Dermis microvascular lymphatic vessel endothelial cell (primary cell): ENCODE measurements around the gene PCDHGA5. TPM values are rescaled to one million over a fixed set of nuclear protein-coding genes. Genes with fewer than 3 reads are reported as not detected.
"Not testable (repeated sequence)": the region's sequence is repeated elsewhere in the genome, so short reads cannot be mapped to it uniquely, and the experiment has no call there.

Experiments used
- DNase-seq, 2 donors: peaks; one replicate each; pipeline versions ENCODE4 v3.0.0 to v3.0.0-alpha.2; 2010; ENCODE audit warnings: low read depth in 2 of 2
- total RNA-seq: library from RNA; depleted of rRNA; stranded (reverse); fragments of >200 nt; gene quantifications from 2 replicates; pipeline ENCODE4 v1.2.1, GENCODE V29; 2014

Gene PCDHGA5
- total RNA-seq, 1 donor from 2014 or later, result 0.26 TPM

GRCh38 chr5:141414548-141415274 lies 50.7 kb downstream of the PCDHGA5 start:
- DNase-seq, result not testable (repeated sequence)

- DNase-seq, result not testable (repeated sequence)
Measured at GRCh38 chr5:141415275-141415618, 51.3 kb downstream of the PCDHGA5 start.

Other genes starting within 250 kb of the PCDHGA5 start
- gene PCDHB4, start 242.3 kb upstream of the PCDHGA5 start, total RNA-seq, result under 0.01 and 0.13 TPM in 2 replicates
- 0.51 and 1.4 TPM in 2 replicates for gene PCDHB5, start 229.0 kb upstream of the PCDHGA5 start, total RNA-seq
- under 0.01 and 0.13 TPM in 2 replicates for gene PCDHB6, start 214.1 kb upstream of the PCDHGA5 start, total RNA-seq
- 0.26 and 1.4 TPM in 2 replicates for gene PCDHB7, start 191.5 kb upstream of the PCDHGA5 start, total RNA-seq
- gene PCDHB8, start 186.4 kb upstream of the PCDHGA5 start, total RNA-seq, result 0.38 and 0.51 TPM in 2 replicates
- gene PCDHB16, start 181.8 kb upstream of the PCDHGA5 start, total RNA-seq, result 0.13 and 0.76 TPM in 2 replicates
- 0.13 and 0.25 TPM in 2 replicates for gene PCDHB9, start 177.0 kb upstream of the PCDHGA5 start, total RNA-seq
- 0.39 and 1.0 TPM in 2 replicates for gene PCDHB10, start 171.8 kb upstream of the PCDHGA5 start, total RNA-seq
- gene PCDHB11, start 164.5 kb upstream of the PCDHGA5 start, total RNA-seq, result 0.13 and 0.89 TPM in 2 replicates
- gene PCDHB12, start 155.4 kb upstream of the PCDHGA5 start, total RNA-seq, result 0.26 and 0.76 TPM in 2 replicates
- gene PCDHB13, start 150.2 kb upstream of the PCDHGA5 start, total RNA-seq, result 0.51 and 1.9 TPM in 2 replicates
- gene PCDHB14, start 140.8 kb upstream of the PCDHGA5 start, total RNA-seq, result 0.51 and 1.3 TPM in 2 replicates
- 0.26 and 0.76 TPM in 2 replicates for gene PCDHB15, start 118.8 kb upstream of the PCDHGA5 start, total RNA-seq
- gene SLC25A2, start 60.1 kb upstream of the PCDHGA5 start, total RNA-seq, result under 0.01 and 0.13 TPM in 2 replicates
- 51.2 and 51.5 TPM in 2 replicates for gene TAF7, start 43.4 kb upstream of the PCDHGA5 start, total RNA-seq
- 0.26 and 0.51 TPM in 2 replicates for gene PCDHGA1, start 33.6 kb upstream of the PCDHGA5 start, total RNA-seq
- gene PCDHGA2, start 25.4 kb upstream of the PCDHGA5 start, total RNA-seq, result 0.39 and 1.1 TPM in 2 replicates
- gene PCDHGA3, start 20.3 kb upstream of the PCDHGA5 start, total RNA-seq, result 0.13 and 0.63 TPM in 2 replicates
- 0.39 and 1.1 TPM in 2 replicates for gene PCDHGB1, start 14.1 kb upstream of the PCDHGA5 start, total RNA-seq
- gene PCDHGA4, start 9.1 kb upstream of the PCDHGA5 start, total RNA-seq, result 0.90 and 2.1 TPM in 2 replicates
- 0.64 and 1.9 TPM in 2 replicates for gene PCDHGB2, start 4.2 kb upstream of the PCDHGA5 start, total RNA-seq
- 1.9 and 3.8 TPM in 2 replicates for gene PCDHGB3, start 6.1 kb downstream of the PCDHGA5 start, total RNA-seq
- 1.2 and 2.4 TPM in 2 replicates for gene PCDHGA6, start 9.7 kb downstream of the PCDHGA5 start, total RNA-seq
- gene PCDHGA7, start 18.6 kb downstream of the PCDHGA5 start, total RNA-seq, result 0.64 and 1.5 TPM in 2 replicates
- 6.4 and 10.6 TPM in 2 replicates for gene PCDHGB4, start 23.5 kb downstream of the PCDHGA5 start, total RNA-seq
- 0.64 and 1.1 TPM in 2 replicates for gene PCDHGA8, start 28.5 kb downstream of the PCDHGA5 start, total RNA-seq
- 6.4 and 9.7 TPM in 2 replicates for gene PCDHGB5, start 33.8 kb downstream of the PCDHGA5 start, total RNA-seq
- 1.4 and 2.4 TPM in 2 replicates for gene PCDHGA9, start 38.6 kb downstream of the PCDHGA5 start, total RNA-seq
- gene PCDHGB6, start 43.9 kb downstream of the PCDHGA5 start, total RNA-seq, result 1.5 and 2.7 TPM in 2 replicates
- gene PCDHGA10, start 48.8 kb downstream of the PCDHGA5 start, total RNA-seq, result 3.0 and 6.2 TPM in 2 replicates
- 3.7 and 8.2 TPM in 2 replicates for gene PCDHGB7, start 53.5 kb downstream of the PCDHGA5 start, total RNA-seq
- 4.0 and 5.4 TPM in 2 replicates for gene PCDHGA11, start 56.9 kb downstream of the PCDHGA5 start, total RNA-seq
- 3.5 and 3.9 TPM in 2 replicates for gene PCDHGA12, start 66.3 kb downstream of the PCDHGA5 start, total RNA-seq
- gene PCDHGC3, start 111.8 kb downstream of the PCDHGA5 start, total RNA-seq, result 12.3 and 15.6 TPM in 2 replicates
- gene PCDHGC4, start 120.9 kb downstream of the PCDHGA5 start, total RNA-seq, result 0.77 and 0.89 TPM in 2 replicates
- gene PCDHGC5, start 124.9 kb downstream of the PCDHGA5 start, total RNA-seq, result 0.26 and 0.51 TPM in 2 replicates